ENCODE results near the gene LAMB4.

Gene LAMB4

DNA sequence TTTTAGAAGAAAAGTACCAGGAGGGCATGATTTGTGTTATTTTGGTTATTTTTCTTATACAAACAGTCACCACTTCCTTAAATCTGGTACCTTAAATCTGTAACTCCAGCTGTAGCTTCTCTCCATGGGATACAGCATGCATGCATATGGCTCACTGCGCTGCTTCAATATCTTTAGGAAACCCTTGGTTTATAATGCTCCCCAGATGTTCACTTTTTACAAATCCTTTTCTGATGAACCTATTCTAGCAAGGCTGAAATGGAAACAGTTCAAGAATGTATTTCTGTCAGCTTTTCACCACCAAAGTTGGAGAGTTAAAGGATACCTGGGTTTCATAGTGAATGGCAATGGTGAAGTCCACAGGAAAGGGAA, 50.9 kb downstream of the LAMB4 start:
- no peak for DNase-seq

DNA sequence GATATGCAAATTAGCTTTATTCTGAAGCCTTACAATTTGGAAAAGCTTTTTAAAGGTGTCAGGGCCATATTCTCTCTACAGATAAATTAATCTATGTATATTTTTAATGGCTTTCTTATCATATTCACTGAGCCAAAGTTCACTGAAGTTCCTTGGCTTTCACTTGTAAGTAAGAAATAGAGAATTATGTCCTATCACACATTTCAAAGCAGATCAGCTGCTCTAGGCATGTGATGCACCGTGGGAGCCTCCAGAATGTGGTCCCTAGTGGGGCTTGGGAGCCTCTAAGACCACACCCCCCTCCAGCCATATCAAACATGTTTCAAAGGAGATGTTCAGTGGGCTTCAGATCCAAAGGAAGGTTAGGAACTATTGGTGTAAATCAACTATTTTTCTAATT, 51.5 kb downstream of the LAMB4 start:
- no peak for DNase-seq

DNA sequence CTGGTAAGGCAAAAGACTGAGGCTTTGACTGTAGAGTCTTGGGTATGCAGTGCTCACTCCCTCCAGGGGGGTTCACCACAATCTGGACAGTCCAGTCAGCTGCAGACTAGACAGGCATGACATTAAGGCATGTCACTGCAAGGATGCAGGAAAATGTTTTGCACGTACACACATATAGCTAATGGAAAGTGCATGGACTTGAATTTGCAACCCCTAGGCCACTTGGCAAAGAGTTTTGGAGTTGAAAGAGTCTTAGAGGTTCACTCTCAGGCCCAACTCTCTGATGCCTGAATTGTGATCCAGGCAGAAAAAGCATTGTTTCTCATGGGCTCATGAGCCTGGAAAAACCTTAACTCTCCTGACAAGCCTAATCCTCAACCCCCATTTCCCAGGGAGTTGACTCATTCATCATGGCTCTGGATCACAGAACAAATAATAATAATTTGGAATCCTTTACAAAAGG, 51.9 kb downstream of the LAMB4 start:
- no peak for DNase-seq

DNA sequence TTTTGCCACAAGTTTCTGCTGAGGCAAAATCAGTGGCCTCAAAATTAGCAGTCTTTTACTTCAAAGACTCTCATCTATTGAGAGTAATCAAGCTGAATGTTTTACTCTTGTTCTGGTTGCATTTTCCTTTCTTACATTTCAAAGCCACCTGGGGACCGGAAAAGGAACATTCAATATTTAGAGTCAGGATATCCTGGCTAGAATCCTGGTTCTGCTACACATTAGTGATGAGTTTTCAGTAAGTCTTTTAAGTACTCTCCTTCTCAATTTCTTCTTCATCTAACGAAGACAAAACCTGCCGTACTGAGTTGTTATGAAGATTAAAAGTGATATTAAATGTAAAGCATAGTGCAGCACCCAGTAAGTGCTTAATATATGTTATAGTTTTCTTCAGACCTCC, 52.5 kb downstream of the LAMB4 start:
- DNase-seq = no peak

DNA sequence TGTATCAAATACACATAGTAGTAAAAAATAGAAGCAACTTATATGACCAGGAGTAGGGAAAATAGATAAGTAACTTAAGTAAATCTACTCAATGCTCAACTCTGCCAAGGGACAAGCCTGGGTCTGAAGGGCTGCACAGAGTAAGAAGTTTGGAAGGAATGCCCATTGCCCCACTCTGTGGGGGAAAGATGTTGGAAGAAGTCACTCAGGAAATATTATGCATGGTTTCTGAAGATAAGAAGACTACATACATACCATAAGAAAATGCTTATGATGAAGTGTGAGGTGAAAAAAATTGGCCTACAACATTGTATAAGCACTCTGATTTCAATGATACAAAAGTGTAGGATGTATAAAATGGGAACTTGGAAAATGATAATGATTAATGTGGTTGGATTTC, 54.0 kb downstream of the LAMB4 start:
- DNase-seq = no peak

DNA sequence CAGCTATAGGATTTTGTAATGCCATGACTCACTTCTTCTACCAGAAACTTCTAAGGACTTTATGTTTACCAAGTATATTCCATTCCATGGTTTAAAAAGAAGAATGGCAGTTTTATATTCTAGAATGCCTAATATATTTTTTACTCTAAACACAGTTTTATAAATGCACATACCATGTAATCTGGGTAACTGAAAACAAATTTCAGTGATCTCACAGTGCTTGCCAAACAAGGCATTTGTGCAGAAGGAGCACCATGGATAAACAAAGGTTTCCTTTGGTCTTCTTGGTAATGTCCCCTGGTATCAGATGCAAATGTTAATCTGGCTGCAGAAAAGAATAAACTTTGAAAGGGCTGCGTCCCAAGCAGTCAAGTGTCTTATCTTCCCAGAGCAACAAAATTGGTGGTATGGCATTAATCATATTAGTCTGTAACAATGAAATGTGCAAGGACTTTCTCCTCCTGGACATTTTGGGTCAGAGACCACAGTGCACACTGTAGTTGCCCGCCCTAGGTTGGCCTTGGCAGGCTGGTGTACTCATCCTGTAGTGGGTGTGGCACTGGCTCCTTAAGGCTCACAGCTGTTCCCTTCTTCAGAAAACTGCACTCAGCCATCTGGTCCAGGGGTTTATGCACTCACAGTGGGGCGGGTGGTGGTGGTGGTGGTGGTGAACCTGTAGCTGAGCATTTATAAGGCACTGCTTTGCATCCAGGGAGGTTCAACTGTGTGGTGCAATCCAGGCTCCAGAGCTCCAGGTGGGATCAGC, 56.7 kb downstream of the LAMB4 start:
- DNase-seq = no peak

DNA sequence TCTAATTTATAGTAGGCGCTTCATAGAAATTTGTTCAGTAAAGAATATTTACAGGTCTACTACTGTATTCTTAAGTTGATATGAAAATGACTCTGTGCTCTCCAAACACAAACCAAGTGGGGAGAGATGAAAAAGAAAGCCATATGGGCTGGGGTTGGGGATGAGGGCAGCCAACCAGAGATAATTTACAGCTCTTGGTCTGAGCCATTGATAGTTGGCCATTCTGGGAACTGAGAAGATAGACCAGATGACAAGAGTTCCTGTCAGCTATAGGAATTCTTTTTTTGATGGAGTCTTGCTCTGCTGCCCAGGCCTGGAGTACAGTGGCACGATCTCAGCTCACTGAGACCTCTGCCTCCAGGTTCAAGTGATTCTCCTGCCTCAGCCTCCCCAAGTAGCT, 57.4 kb downstream of the LAMB4 start:
- no peak for DNase-seq

DNA sequence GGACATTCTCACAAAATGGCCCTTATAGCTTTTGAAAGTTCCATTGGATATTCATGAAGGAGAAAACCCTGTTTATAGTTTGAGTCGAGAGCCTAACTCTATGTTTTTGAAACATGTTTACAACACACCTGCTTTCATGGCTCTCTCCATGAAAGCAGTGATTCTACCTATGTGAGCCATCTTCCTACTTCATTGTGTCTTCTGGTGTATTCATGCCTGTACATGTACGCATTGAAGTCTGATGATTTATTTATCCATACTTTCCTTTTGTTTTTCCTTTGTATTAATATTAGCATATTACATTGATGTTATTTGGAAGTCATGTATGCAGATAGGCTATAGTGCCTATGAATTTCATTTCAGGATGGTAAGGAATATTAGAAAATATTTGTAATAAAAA, 58.0 kb downstream of the LAMB4 start:
- no peak for DNase-seq

DNA sequence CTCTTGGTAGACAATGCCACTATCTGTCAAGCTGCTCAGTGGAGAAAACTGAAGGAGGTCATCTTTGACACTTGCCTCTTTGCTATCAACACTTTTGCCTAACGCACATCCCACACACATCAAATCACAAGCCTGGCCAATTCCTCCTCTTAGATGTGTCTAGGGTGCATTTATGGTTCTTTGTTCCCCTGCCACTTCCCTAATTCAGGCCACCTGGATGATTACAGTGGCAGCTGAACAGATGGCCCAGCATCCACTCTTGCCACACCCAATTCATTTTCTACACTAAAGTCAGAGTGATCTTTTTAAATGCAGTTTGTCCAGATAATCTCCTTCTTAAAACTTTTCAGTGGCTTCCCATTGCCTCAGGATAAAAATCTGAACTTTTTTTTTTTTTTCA, 58.6 kb downstream of the LAMB4 start:
- DNase-seq = no peak

DNA sequence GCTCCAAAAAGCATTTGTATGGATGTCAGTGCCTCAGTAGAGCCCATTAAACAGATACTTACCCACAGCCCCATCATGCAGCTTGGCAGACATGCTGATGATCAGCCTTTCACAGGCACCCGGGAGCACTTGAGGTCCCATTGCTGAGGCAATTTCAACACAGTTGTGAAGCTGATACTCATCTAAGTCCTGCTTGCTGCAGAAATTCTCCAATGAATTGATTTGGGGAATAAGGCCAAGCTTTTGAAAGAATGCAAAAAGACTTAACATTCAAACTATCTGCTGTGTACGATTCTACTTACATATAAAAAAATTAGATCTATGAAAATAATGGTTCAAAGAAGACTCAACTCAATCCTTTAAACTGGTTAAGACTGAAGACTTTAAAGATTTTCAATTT, 60.5 kb downstream of the LAMB4 start:
- DNase-seq = no peak

DNA sequence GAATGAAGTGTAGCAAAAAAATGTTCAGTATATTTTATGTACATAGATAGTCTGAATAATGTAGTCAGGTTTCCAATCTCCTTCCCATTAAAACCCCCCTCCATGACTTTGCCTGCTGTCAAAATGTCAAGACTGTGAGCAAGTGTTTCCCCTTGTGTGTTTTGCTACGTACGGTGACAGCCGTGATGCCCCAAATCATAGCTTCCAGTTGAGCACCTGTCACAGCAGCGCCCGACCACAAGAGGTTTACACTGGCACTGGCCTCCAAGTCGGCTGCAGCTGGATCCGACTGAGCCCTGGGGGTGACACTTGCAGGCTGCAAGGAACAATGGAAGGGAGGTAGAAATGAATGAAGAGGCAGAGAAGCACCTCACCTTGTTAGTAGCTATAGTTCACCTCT, 62.3 kb downstream of the LAMB4 start:
- no peak for DNase-seq

DNA sequence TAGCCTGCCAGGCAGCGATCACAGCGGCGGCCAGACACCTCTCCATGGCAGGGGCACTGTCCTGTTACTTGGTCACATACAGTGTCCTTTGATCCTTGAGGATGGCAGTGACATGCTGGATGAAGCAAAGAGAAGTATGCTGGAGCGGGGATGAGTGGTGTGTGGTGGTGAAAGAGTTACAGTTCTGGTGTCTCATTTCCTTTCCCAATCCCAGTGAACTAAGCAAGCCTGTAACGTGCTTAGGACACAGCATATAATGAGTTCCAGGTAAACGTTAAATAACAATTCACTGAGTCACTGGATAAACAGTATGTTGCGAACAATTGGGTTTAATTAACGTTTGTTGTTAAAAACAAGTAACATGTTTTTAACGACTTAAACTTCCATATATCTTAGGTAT, 63.7 kb downstream of the LAMB4 start:
- DNase-seq = no peak

DNA sequence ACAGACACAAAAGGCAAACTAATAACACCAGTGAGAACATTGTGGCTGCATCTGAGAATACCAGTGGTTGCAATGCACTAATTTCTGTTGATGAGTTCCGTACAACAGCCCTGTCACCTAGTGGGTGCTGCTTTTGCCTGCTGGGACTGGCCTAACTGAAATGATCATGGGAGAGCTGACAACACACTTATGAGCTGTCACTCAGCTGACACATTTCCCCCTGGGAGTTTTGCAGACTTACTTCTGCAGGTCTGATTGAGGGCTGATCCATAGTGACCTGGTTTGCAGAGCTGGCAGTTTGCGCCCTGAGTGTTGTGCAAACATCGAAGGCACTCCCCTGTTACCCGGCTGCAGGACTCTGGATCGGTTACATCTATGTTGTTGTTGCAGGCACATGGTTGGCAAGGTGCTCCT, 66.6 kb downstream of the LAMB4 start:
- DNase-seq = no peak

DNA sequence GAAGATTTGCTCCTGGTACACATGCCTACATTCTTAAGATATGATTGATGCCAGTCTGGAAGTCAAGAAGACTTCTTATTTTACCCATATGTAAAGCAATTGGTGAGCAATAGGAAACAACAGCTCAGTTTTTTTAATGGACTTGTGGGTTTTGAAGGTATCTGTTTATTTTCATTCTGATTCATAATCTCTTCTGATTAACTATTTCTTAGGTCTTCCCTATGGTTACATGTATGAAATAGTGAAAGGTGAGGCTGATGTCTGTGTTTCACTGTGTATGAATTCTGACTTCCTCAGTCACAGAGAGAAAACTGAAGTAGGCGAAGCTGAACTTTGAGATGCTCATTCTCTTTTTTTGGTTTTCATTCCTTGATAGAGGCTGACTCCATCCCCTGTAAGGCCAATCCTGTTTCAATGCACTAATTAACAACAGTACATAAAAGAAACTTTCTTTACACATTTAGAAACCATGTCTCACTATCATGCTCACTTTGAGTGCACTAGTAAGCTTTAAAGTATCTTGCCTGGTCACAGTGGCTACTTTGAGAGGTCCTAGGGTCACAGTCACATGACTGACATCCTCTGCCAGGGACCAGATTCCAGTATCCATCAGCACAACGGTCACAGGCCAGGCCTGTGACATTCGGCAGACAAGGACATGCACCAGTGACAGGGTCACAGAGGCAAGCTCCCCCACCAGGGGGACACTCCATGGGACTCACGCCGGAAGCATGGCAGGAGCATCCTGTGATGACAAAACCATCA, 67.7 kb downstream of the LAMB4 start:
- DNase-seq = no peak

DNA sequence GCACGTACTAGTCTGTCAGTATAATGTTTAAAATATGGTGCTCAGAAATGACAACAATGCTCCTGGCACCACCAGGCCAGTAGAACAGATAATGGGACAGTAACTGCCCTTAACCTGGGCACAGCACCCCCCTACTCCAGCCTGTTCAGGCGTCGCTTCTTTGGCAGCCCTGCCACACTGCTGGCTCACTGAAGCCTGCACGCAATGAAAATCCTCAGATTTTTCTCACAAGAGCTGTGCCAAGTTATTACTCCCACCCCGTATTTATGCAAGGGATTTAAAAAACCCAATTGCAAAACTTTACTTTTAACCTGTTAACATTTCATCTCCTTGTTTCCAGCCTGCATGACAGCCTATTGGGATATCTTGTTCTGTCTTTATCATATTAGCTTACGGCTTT, 70.6 kb downstream of the LAMB4 start:
- no peak for DNase-seq

DNA sequence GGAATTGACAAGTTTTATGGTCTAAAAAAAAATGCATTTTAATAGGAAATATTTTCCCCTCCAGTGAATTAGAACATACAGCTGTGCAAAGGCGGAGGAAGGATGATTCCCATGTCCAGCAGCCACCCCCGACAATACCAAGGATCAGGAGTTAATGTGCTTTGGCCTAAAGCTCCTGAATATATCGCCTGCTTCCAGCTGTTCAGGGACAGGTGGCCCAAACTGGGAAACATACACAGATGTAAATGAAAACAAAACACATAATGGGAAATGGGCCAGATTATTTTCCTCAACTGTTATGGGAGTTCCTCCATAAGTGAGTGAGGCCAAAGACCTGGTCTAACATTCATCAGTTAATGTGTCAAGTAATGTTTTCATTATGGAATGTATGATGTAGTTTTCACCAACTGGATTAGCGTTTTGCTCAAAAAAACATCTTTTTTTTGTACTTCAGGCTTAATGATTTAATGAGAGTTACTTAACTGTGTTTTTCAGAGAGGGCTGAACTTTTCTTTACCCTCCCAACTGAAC, 72.1 kb downstream of the LAMB4 start:
- no peak for DNase-seq

DNA sequence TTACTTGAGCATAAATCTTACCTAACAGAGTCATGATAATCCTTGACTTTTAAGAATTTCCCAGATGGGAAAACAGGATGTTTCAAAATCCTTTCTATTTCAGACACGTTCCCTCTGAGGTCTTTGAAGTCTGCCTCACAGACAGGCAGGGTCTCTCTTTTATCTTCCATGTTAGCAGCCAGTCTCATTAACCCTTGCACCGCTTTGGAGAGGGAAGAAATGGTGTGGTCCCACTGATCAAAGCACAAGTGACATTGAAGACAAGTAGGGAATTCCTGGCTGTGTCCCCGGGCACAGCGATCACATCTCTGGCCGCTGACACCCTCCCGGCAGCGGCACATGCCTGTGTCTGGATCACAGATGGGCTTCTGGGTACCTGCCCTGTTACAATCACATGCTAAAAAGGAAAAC, 74.5 kb downstream of the LAMB4 start:
- DNase-seq = no peak

DNA sequence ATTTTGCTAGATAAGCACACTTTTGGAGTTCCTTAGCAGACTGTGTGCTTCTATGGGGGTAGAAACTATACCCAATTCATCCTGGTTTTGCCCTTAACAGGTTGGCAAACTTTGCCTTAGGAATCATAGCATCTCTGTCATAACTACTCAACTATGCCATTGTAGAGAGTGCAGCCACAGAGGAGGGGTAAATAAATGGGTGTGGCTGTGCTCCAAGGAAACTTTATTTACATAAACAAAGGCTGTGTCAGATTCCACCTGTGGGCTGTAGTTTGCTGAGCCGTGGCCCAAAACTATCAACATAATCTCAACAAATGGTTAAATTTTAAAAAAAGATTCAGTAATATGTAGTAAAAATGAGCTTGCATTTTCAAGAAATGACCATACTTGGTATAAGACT, 75.6 kb downstream of the LAMB4 start:
- DNase-seq = no peak

DNA sequence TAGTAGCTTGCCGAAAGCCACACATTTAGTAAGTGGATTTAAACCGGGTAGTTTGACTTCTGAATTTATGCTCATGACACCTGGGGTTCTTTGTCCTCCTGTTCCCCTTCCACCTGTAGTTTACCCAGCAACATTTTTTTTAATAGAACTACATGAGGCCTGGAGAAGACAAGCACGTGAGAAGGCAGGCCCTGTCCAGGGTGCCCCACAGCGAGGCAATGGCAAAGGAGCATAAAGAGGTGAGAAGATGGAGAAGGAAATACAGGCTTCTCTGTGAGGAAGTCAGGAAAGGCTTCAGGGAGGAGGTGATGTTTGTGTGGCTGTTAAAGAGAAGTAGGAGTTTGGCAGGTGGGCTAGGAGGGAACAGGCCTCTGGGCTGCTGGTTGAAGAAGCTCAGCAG, 76.9 kb downstream of the LAMB4 start:
- no peak for DNase-seq

DNA sequence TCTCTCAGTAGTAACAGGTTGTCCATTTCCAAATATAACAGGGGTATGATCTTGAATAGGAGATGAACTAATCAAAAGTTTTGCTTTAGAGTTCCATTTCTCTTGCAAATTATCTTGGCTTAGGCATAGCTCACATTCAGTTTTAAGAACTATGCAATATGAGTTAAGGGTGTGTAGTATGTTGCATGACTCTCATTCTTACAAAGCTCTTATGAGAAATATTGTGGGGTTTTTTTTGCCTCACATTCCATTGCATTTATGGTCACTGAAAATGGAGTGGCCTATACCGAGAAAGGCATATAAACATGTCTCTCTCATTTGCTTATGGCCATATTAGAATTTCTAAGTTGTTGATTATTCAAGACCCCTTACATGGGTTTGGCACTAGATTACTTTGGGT, 78.7 kb downstream of the LAMB4 start:
- DNase-seq = no peak

DNA sequence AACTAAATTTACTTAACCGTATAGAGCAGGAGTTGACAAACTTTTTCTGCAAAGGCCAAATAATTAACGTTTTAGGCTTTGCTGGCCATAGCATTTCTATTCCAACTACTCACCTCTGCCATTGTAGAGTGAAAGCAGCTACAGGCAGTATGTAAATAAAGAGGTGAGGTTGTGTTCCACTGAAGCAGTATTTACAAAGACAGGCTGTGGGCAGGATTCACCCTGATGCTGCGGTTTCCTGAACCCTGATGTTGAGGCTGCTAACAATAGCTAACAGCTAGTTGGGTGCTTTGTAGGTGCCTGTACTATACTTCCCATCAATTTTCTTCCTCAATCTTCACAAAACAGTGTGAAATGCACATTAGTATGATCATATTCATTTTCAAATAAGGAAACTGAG, 80.2 kb downstream of the LAMB4 start:
- no peak for DNase-seq

DNA sequence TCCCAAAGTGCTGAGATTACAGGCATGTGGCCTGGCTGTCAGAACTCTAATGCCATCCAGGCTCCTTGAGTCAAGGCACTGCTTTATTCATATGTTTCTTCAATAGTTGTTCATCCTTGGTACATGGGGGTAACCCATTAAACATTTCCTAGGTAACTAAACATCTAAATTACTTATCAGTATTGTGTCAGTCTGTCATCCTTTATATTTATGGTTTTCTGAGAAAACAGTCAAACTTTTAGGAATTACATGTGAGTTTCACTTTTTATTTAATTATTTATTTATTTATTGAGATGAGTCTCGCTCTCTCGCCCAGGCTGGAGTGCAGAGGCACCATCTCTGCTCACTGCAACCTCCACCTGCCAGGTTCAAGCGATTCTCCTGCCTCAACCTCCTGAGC, 81.7 kb downstream of the LAMB4 start:
- DNase-seq = no peak

DNA sequence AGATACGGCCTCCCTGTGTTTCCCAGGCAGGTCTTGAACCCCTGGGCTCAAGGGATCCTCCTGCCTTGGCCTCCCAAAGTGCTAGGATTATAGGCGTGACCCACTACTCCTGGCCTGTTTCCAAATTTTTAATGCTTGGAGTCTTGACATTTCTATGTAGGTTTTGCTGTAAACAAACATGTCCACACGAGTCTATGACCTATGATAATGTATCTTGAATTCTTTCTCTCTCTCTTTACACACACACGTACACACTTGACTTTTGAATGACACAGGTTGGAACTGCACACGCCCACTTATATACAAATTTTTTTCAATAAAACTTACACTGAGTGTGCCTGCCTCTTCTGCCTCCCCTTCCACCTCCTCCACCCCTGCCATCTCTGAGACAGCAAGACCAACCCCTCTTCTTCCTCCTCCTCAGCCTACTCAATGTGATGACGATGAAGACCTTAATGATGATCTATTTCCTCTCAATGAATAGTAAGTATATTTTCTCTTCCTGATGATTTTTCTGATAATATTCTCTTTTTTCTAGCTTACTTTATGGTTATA, 83.1 kb downstream of the LAMB4 start:
- DNase-seq = no peak
